Central memory CD8-positive, alpha-beta T cell (primary cell): ENCODE data around the gene PFN1.

Source experiments
- ATAC-seq: fragments of 150-1000 bp; cut with Tn5 transposase; replicated peaks from 2 replicates; pipeline ENCODE4 v1.10.0; 2022; ENCODE audit warnings: mild to moderate bottlenecking, moderate FRiP score, moderate number of reproducible peaks; ENCODE audit not compliant: poor library complexity, severe bottlenecking; ENCODE audit errors: extremely low read depth
- DNase-seq, 2 donors: peaks; one replicate each; pipeline ENCODE4 v3.0.0; 2021; ENCODE audit warnings: low spot score in 2 of 2
- H3K27ac Mint-ChIP-seq: one replicate; pipeline ENCODE4 v1.8.0; 2022; ENCODE audit warnings: low read depth, mild to moderate bottlenecking, moderate library complexity, mixed read lengths
- H3K27me3 Mint-ChIP-seq: one replicate; pipeline ENCODE4 v1.8.0; 2022; ENCODE audit warnings: mixed read lengths
- H3K36me3 Mint-ChIP-seq: one replicate; pipeline ENCODE4 v1.8.0; 2022; ENCODE audit warnings: mild to moderate bottlenecking, moderate library complexity, mixed read lengths; ENCODE audit not compliant: insufficient read depth
- H3K4me1 Mint-ChIP-seq: one replicate; pipeline ENCODE4 v1.8.0; 2022; ENCODE audit warnings: mixed read lengths
- H3K4me3 Mint-ChIP-seq: one replicate; pipeline ENCODE4 v1.8.0; 2022; ENCODE audit warnings: mild to moderate bottlenecking, moderate library complexity, mixed read lengths
- H3K9me3 Mint-ChIP-seq: one replicate; pipeline ENCODE4 v1.8.0; 2022; ENCODE audit warnings: mixed read lengths

Gene PFN1

GRCh38 chr17:4960279-4960922 is 12.1 kb upstream of the PFN1 start:
- Mint-ChIP-seq H3K4me3 (no peak overlapping the region), H3K9me3 (no peaks in the 10 kb centered on the region), H3K27me3 (no peaks in the 10 kb centered on the region), H3K36me3 (peaks cover 15% of the 10 kb centered on the region), H3K27ac (no peak overlapping the region), H3K4me1 (peaks cover 16% of the 10 kb centered on the region)
- DNase-seq (no peak), ATAC-seq (no peak)

- H3K4me3 Mint-ChIP-seq = no peak overlapping the region
- no peak overlapping the region for H3K27ac Mint-ChIP-seq
- H3K4me1 Mint-ChIP-seq = peaks cover 12% of the 10 kb centered on the region
- H3K9me3 Mint-ChIP-seq = no peaks in the 10 kb centered on the region
- ATAC-seq (no peak), DNase-seq (no peak)
- no peaks in the 10 kb centered on the region for H3K27me3 Mint-ChIP-seq
- H3K36me3 Mint-ChIP-seq = peaks cover 17% of the 10 kb centered on the region
Observed at GRCh38 chr17:4959261-4959965, 11.1 kb upstream of the PFN1 start.

- no peak overlapping the region for H3K4me3 Mint-ChIP-seq
- H3K36me3 Mint-ChIP-seq = peaks cover 18% of the 10 kb centered on the region
Observed at GRCh38 chr17:4958102-4958501, 9.8 kb upstream of the PFN1 start.

GRCh38 chr17:4956493-4957061 is 8.2 kb upstream of the PFN1 start:
- Mint-ChIP-seq H3K4me1 (peaks cover 12% of the 10 kb centered on the region), H3K27ac (peak overlapping the region; percentile 29), H3K9me3 (no peaks in the 10 kb centered on the region), H3K36me3 (peaks cover 18% of the 10 kb centered on the region), H3K4me3 (no peak overlapping the region), H3K27me3 (no peaks in the 10 kb centered on the region)
- no peak for DNase-seq
- no peak for ATAC-seq

More at GRCh38 chr17:4958102-4958501, 9.8 kb upstream of the PFN1 start:
- DNase-seq (no peak), ATAC-seq (no peak)
- Mint-ChIP-seq H3K27ac (no peak overlapping the region), H3K9me3 (no peaks in the 10 kb centered on the region), H3K4me1 (peaks cover 12% of the 10 kb centered on the region), H3K27me3 (no peaks in the 10 kb centered on the region)

GRCh38 chr17:4955091-4955490 is 6.8 kb upstream of the PFN1 start:
- no peak overlapping the region for H3K27ac Mint-ChIP-seq

GRCh38 chr17:4953451-4953961 is 5.2 kb upstream of the PFN1 start:
- ATAC-seq (no peak), DNase-seq (no peak)
- Mint-ChIP-seq H3K4me1 (peaks cover 21% of the 10 kb centered on the region), H3K9me3 (no peaks in the 10 kb centered on the region), H3K27ac (no peak overlapping the region), H3K27me3 (no peaks in the 10 kb centered on the region), H3K4me3 (no peak overlapping the region), H3K36me3 (peaks cover 18% of the 10 kb centered on the region)

More at GRCh38 chr17:4955091-4955490, 6.8 kb upstream of the PFN1 start:
- ATAC-seq (no peak), DNase-seq (no peak)
- no peaks in the 10 kb centered on the region for H3K9me3 Mint-ChIP-seq
- H3K36me3 Mint-ChIP-seq = peaks cover 19% of the 10 kb centered on the region
- H3K27me3 Mint-ChIP-seq = no peaks in the 10 kb centered on the region
- no peak overlapping the region for H3K4me3 Mint-ChIP-seq
- peaks cover 18% of the 10 kb centered on the region for H3K4me1 Mint-ChIP-seq

- no peaks in the 10 kb centered on the region for H3K27me3 Mint-ChIP-seq
- peaks cover 25% of the 10 kb centered on the region for H3K4me1 Mint-ChIP-seq
- DNase-seq (no peak), ATAC-seq (no peak)
- peak overlapping the region; percentile 94 for H3K4me3 Mint-ChIP-seq
- H3K9me3 Mint-ChIP-seq = no peaks in the 10 kb centered on the region
- no peak overlapping the region for H3K27ac Mint-ChIP-seq
- H3K36me3 Mint-ChIP-seq = peaks cover 29% of the 10 kb centered on the region
Observed at GRCh38 chr17:4951486-4951885, 3.2 kb upstream of the PFN1 start.

GRCh38 chr17:4950746-4951204 is 2.4 kb upstream of the PFN1 start, which contains the start of gene ENO3:
Gene ENO3, plus strand, starts transcription at chr17:4951119. Its CDS starts 711 bp downstream, at chr17:4951830.
- DNase-seq (no peak), ATAC-seq (no peak)
- Mint-ChIP-seq H3K27me3 (no peaks in the 10 kb centered on the region), H3K9me3 (no peaks in the 10 kb centered on the region), H3K27ac (peak within 1 kb of the TSS; percentile 94), H3K4me1 (peaks cover 28% of the 10 kb centered on the region), H3K36me3 (peaks cover 37% of the 10 kb centered on the region), H3K4me3 (peak within 1 kb of the TSS; percentile 94)

GRCh38 chr17:4950075-4950745 is 1.9 kb upstream of the PFN1 start:
- no peak for DNase-seq
- Mint-ChIP-seq H3K9me3 (no peaks in the 10 kb centered on the region), H3K4me3 (peak overlapping the region; percentile 94), H3K27ac (peak overlapping the region; percentile 94), H3K27me3 (no peaks in the 10 kb centered on the region), H3K4me1 (peaks cover 34% of the 10 kb centered on the region), H3K36me3 (peaks cover 42% of the 10 kb centered on the region)
- peak; percentile 3 for ATAC-seq

- H3K27ac Mint-ChIP-seq = peak overlapping the region; percentile 94
- DNase-seq (peak; percentile 62 to 74), ATAC-seq (peak; percentile 55)
- peak overlapping the region; percentile 94 for H3K4me3 Mint-ChIP-seq
- H3K27me3 Mint-ChIP-seq = no peaks in the 10 kb centered on the region
- peaks cover 46% of the 10 kb centered on the region for H3K36me3 Mint-ChIP-seq
- H3K9me3 Mint-ChIP-seq = no peaks in the 10 kb centered on the region
- peaks cover 41% of the 10 kb centered on the region for H3K4me1 Mint-ChIP-seq
Observed at GRCh38 chr17:4949321-4950074, 1.2 kb upstream of the PFN1 start.

- Mint-ChIP-seq H3K9me3 (no peaks in the 10 kb centered on the region), H3K4me3 (peak overlapping the region; percentile 94), H3K27ac (peak overlapping the region; percentile 94), H3K4me1 (peaks cover 47% of the 10 kb centered on the region), H3K27me3 (no peaks in the 10 kb centered on the region), H3K36me3 (peaks cover 51% of the 10 kb centered on the region)
- DNase-seq (peak; percentile 55 to 74), ATAC-seq (peak; percentile 41)
Observed at GRCh38 chr17:4948931-4949320, 596 bp upstream of the PFN1 start.
